Measurements from ENCODE around the gene FAM209A. TPM values are rescaled to one million over a fixed set of nuclear protein-coding genes. Genes with fewer than 3 reads are reported as not detected.
"Not testable (repeated sequence)": the region's sequence is repeated elsewhere in the genome, so short reads cannot be mapped to it uniquely, and the experiment has no call there.

Gene FAM209A
- total and polyA plus RNA-seq, 4 experiments from 2014 or later: 0.30 to 5.4 (median 2.6) TPM

- DNase-seq: no peak
- ChIA-PET POLR2A (ENCODE audit: partially characterized antibody) (no interaction called here), CTCF (ENCODE audit: partially characterized antibody) (no interaction called here)
- Histone ChIP-seq H3K36me3 (ENCODE audit: insufficient read depth, low read length) (peaks cover 38% of the 10 kb centered on the region), H3K9me3 (ENCODE audit: control insufficient read depth in 1 of 2, low read length in 2 of 2) (peaks cover 0 to 14% of the 10 kb centered on the region in 2 donors), H3K27ac (ENCODE audit: low read depth, low read length) (no peak overlapping the region), H3K4me3 (ENCODE audit: low read length in 2 of 2) (no peak overlapping the region), H3K4me1 (ENCODE audit: insufficient read depth, low read length) (peaks cover 18% of the 10 kb centered on the region), H3K27me3 (ENCODE audit: insufficient read depth, low read length) (no peaks in the 10 kb centered on the region)
- Mint-ChIP-seq H3K4me1 (peaks cover 3 to 23% (median 13%) of the 10 kb centered on the region in 4 donors), H3K36me3 (peaks cover 73 to 75% of the 10 kb centered on the region in 2 donors), H3K27me3 (no peaks in the 10 kb centered on the region), H3K27ac (no peak overlapping the region), H3K4me3 (no peak overlapping the region), H3K9me3 (peaks cover 3 to 51% (median 27%) of the 10 kb centered on the region in 8 donors)
- intact Hi-C loops (cut with micrococcal nuclease): no loop called here
Measured at GRCh38 chr20:56518721-56519398, 5.7 kb upstream of the FAM209A start.

GRCh38 chr20:56519551-56519950 lies 5.0 kb upstream of the FAM209A start:
- peaks cover 3 to 51% (median 27%) of the 10 kb centered on the region in 8 donors for H3K9me3 Mint-ChIP-seq
- Histone ChIP-seq H3K27ac (ENCODE audit: low read depth, low read length) (no peak overlapping the region), H3K4me1 (ENCODE audit: insufficient read depth, low read length) (peaks cover 19% of the 10 kb centered on the region), H3K36me3 (ENCODE audit: insufficient read depth, low read length) (peaks cover 38% of the 10 kb centered on the region), H3K27me3 (ENCODE audit: insufficient read depth, low read length) (no peaks in the 10 kb centered on the region), H3K9me3 (ENCODE audit: control insufficient read depth in 1 of 2, low read length in 2 of 2) (peaks cover 0 to 14% of the 10 kb centered on the region in 2 donors), H3K4me3 (ENCODE audit: low read length in 2 of 2) (no peak overlapping the region)
- H3K4me3 Mint-ChIP-seq: no peak overlapping the region
- intact Hi-C loops (cut with micrococcal nuclease): no loop called here
- H3K27me3 Mint-ChIP-seq: no peaks in the 10 kb centered on the region
- POLR2A ChIA-PET (ENCODE audit: partially characterized antibody): no interaction called here
- no peak for DNase-seq
- peaks cover 3 to 23% (median 13%) of the 10 kb centered on the region in 4 donors for H3K4me1 Mint-ChIP-seq
- peaks cover 69 to 70% of the 10 kb centered on the region in 2 donors for H3K36me3 Mint-ChIP-seq
- CTCF ChIA-PET (ENCODE audit: partially characterized antibody): no interaction called here
- H3K27ac Mint-ChIP-seq: no peak overlapping the region

GRCh38 chr20:56520180-56520579 lies 4.4 kb upstream of the FAM209A start:
- ChIA-PET POLR2A (ENCODE audit: partially characterized antibody) (no interaction called here), CTCF (ENCODE audit: partially characterized antibody) (no interaction called here)
- Histone ChIP-seq H3K4me3 (ENCODE audit: low read length in 2 of 2) (no peak overlapping the region), H3K4me1 (ENCODE audit: insufficient read depth, low read length) (peaks cover 19% of the 10 kb centered on the region), H3K27me3 (ENCODE audit: insufficient read depth, low read length) (no peaks in the 10 kb centered on the region), H3K36me3 (ENCODE audit: insufficient read depth, low read length) (peaks cover 38% of the 10 kb centered on the region), H3K27ac (ENCODE audit: low read depth, low read length) (no peak overlapping the region), H3K9me3 (ENCODE audit: control insufficient read depth in 1 of 2, low read length in 2 of 2) (peaks cover 0 to 14% of the 10 kb centered on the region in 2 donors)
- no peak for DNase-seq
- Mint-ChIP-seq H3K9me3 (peaks cover 3 to 51% (median 27%) of the 10 kb centered on the region in 8 donors), H3K27ac (peak overlapping the region in 1 of 7 donors; percentile 29), H3K36me3 (peaks cover 63 to 67% of the 10 kb centered on the region in 2 donors), H3K27me3 (no peaks in the 10 kb centered on the region), H3K4me1 (peaks cover 3 to 23% (median 13%) of the 10 kb centered on the region in 4 donors), H3K4me3 (no peak overlapping the region)
- intact Hi-C loops (cut with micrococcal nuclease): no loop called here

- H3K27me3 Mint-ChIP-seq; DNase-seq; H3K27ac ChIP-seq (ENCODE audit: low read depth, low read length); CTCF ChIA-PET (ENCODE audit: partially characterized antibody); H3K4me3 ChIP-seq (ENCODE audit: low read length in 2 of 2); intact Hi-C loops (cut with micrococcal nuclease); POLR2A ChIA-PET (ENCODE audit: partially characterized antibody); H3K27me3 ChIP-seq (ENCODE audit: insufficient read depth, low read length); H3K4me3 Mint-ChIP-seq: not testable (repeated sequence)
- peaks cover 38% of the 10 kb centered on the region for H3K36me3 ChIP-seq (ENCODE audit: insufficient read depth, low read length)
- H3K4me1 Mint-ChIP-seq: peaks cover 3 to 23% (median 13%) of the 10 kb centered on the region in 4 donors
- H3K9me3 Mint-ChIP-seq: peaks cover 3 to 51% (median 27%) of the 10 kb centered on the region in 8 donors
- H3K9me3 ChIP-seq (ENCODE audit: control insufficient read depth in 1 of 2, low read length in 2 of 2): peaks cover 0 to 14% of the 10 kb centered on the region in 2 donors
- peaks cover 19% of the 10 kb centered on the region for H3K4me1 ChIP-seq (ENCODE audit: insufficient read depth, low read length)
- peak overlapping the region in 3 of 7 donors; percentile 12 to 74 (median 31) for H3K27ac Mint-ChIP-seq
- peaks cover 57 to 60% of the 10 kb centered on the region in 2 donors for H3K36me3 Mint-ChIP-seq
Measured at GRCh38 chr20:56520746-56521354, 3.7 kb upstream of the FAM209A start.

- H3K27ac Mint-ChIP-seq: peak overlapping the region in 3 of 7 donors; percentile 23 to 85 (median 31)
- no peak overlapping the region for H3K27ac ChIP-seq (ENCODE audit: low read depth, low read length)
- H3K4me1 Mint-ChIP-seq: peaks cover 3 to 23% (median 13%) of the 10 kb centered on the region in 4 donors
- CTCF ChIA-PET (ENCODE audit: partially characterized antibody): no interaction called here
- DNase-seq: no peak
- POLR2A ChIA-PET (ENCODE audit: partially characterized antibody): interaction anchor here (1.3 kb wide), 1 partner anchor 130 kb away, joined by 5 read pairs; the partner anchor contains the start of genes AURKA and CSTF1
- peaks cover 28% of the 10 kb centered on the region for H3K36me3 ChIP-seq (ENCODE audit: insufficient read depth, low read length)
- H3K9me3 Mint-ChIP-seq: peaks cover 3 to 51% (median 27%) of the 10 kb centered on the region in 8 donors
- peaks cover 42 to 50% of the 10 kb centered on the region in 2 donors for H3K36me3 Mint-ChIP-seq
- intact Hi-C loops (cut with micrococcal nuclease): no loop called here
- no peaks in the 10 kb centered on the region for H3K27me3 Mint-ChIP-seq
- peak overlapping the region in 1 of 8 donors; percentile 38 for H3K4me3 Mint-ChIP-seq
- H3K4me3 ChIP-seq (ENCODE audit: low read length in 2 of 2): no peak overlapping the region
- H3K4me1 ChIP-seq (ENCODE audit: insufficient read depth, low read length): peaks cover 19% of the 10 kb centered on the region
- peaks cover 0 to 14% of the 10 kb centered on the region in 2 donors for H3K9me3 ChIP-seq (ENCODE audit: control insufficient read depth in 1 of 2, low read length in 2 of 2)
- H3K27me3 ChIP-seq (ENCODE audit: insufficient read depth, low read length): no peaks in the 10 kb centered on the region
Measured at GRCh38 chr20:56522311-56522710, 2.2 kb upstream of the FAM209A start.

GRCh38 chr20:56527521-56527920 lies 3.0 kb downstream of the FAM209A start:
- Mint-ChIP-seq H3K9me3 (peaks cover 0 to 9% (median 0%) of the 10 kb centered on the region in 8 donors), H3K27ac (no peak overlapping the region), H3K4me3 (no peak overlapping the region), H3K36me3 (peaks cover 3 to 4% of the 10 kb centered on the region in 2 donors), H3K27me3 (no peaks in the 10 kb centered on the region), H3K4me1 (peaks cover 3 to 13% (median 9%) of the 10 kb centered on the region in 4 donors)
- no peak overlapping the region for H3K27ac ChIP-seq (ENCODE audit: low read depth, low read length)
- no peak overlapping the region for H3K4me3 ChIP-seq (ENCODE audit: low read length in 2 of 2)
- peaks cover 14% of the 10 kb centered on the region for H3K4me1 ChIP-seq (ENCODE audit: insufficient read depth, low read length)
- intact Hi-C loops (cut with micrococcal nuclease): no loop called here
- ChIA-PET CTCF (ENCODE audit: partially characterized antibody) (no interaction called here), POLR2A (ENCODE audit: partially characterized antibody) (no interaction called here)
- no peak for DNase-seq
- H3K9me3 ChIP-seq (ENCODE audit: control insufficient read depth in 1 of 2, low read length in 2 of 2): no peaks in the 10 kb centered on the region
- no peaks in the 10 kb centered on the region for H3K36me3 ChIP-seq (ENCODE audit: insufficient read depth, low read length)
- H3K27me3 ChIP-seq (ENCODE audit: insufficient read depth, low read length): no peaks in the 10 kb centered on the region

- H3K27me3 Mint-ChIP-seq; H3K27ac Mint-ChIP-seq; H3K9me3 Mint-ChIP-seq; POLR2A ChIA-PET (ENCODE audit: partially characterized antibody); H3K4me3 Mint-ChIP-seq; H3K4me3 ChIP-seq (ENCODE audit: low read length in 2 of 2); intact Hi-C loops (cut with micrococcal nuclease); H3K27me3 ChIP-seq (ENCODE audit: insufficient read depth, low read length); H3K9me3 ChIP-seq (ENCODE audit: control insufficient read depth in 1 of 2, low read length in 2 of 2); H3K27ac ChIP-seq (ENCODE audit: low read depth, low read length); H3K4me1 ChIP-seq (ENCODE audit: insufficient read depth, low read length); H3K4me1 Mint-ChIP-seq; H3K36me3 ChIP-seq (ENCODE audit: insufficient read depth, low read length); DNase-seq: not testable (repeated sequence)
- CTCF ChIA-PET (ENCODE audit: partially characterized antibody): interaction anchor here (0.9 kb wide), 1 partner anchor 17 kb away, joined by 3 read pairs; no protein-coding TSS in a partner anchor
- H3K36me3 Mint-ChIP-seq: peaks cover 0 to 13% of the 10 kb centered on the region in 2 donors
Measured at GRCh38 chr20:56532946-56533345, 8.4 kb downstream of the FAM209A start, which contains the start of gene FAM209B. FAM209B (plus strand) TSS chr20:56533246; CDS start chr20:56533342, 96 bp downstream.

Data from CD4-positive, alpha-beta memory T cell (primary cell).